Measurements from ENCODE around the gene AGBL4.

The AGBL4 gene

DNA sequence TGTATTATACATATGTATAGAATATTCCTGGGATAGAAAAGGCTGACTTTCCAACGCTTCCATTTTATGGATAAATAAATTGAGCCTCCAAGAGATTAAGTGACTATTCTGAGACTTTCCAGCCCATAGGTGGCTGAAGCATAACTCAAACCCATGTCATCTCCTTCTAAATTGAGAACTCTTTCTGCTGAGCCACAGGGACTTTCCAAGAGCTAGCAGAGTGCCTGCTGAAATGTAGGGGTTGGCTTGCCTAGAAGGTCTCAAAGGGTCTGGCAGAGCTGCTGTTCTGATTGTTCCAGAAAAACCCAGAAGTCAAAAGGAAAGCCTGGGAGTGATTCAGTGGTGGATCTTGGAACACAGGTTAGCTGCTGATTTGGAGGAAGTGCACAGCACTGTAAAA is 1100.6 kb downstream of the AGBL4 start:
- intact Hi-C loops (cut with DNase I; ENCODE audit: low total_unique reads) = no loop called here
- no peak for DNase-seq
- Histone ChIP-seq H3K27me3 (no peaks in the 10 kb centered on the region), H3K9me3 (no peaks in the 10 kb centered on the region), H3K4me1 (no peaks in the 10 kb centered on the region), H3K27ac (no peak overlapping the region), H3K4me3 (no peak overlapping the region), H3K36me3 (no peaks in the 10 kb centered on the region)
- TF ChIP-seq, protein P1, sequence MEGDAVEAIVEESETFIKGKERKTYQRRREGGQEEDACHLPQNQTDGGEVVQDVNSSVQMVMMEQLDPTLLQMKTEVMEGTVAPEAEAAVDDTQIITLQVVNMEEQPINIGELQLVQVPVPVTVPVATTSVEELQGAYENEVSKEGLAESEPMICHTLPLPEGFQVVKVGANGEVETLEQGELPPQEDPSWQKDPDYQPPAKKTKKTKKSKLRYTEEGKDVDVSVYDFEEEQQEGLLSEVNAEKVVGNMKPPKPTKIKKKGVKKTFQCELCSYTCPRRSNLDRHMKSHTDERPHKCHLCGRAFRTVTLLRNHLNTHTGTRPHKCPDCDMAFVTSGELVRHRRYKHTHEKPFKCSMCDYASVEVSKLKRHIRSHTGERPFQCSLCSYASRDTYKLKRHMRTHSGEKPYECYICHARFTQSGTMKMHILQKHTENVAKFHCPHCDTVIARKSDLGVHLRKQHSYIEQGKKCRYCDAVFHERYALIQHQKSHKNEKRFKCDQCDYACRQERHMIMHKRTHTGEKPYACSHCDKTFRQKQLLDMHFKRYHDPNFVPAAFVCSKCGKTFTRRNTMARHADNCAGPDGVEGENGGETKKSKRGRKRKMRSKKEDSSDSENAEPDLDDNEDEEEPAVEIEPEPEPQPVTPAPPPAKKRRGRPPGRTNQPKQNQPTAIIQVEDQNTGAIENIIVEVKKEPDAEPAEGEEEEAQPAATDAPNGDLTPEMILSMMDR (IDR thresholded peaks at IDR 0.05) = no peak

DNA sequence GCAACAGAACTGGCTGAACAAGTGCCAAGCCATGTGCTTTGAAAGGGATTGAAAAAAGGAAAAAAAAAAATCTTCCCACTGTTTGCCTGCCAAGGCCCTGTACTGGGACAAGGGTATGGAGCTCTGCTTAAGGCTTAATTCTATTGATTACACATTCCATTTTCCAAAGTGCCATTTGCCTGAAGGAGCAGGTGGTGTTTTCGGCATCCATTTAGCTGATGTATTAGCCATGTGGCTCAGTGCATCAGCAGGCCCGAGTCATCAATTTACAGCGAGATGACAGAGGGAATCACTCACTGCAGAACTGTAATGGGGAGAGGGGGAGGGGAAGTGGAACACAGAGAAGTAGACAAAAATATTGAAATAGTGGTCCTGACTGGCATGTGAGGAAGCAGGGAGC is 1102.9 kb downstream of the AGBL4 start:
- no peaks in the 10 kb centered on the region for H3K36me3 ChIP-seq
- no peak for DNase-seq
- no peak overlapping the region for H3K4me3 ChIP-seq
- no peaks in the 10 kb centered on the region for H3K9me3 ChIP-seq
- TF ChIP-seq, protein P1 (IDR thresholded peaks at IDR 0.05) = no peak
- no peak overlapping the region for H3K27ac ChIP-seq
- no peaks in the 10 kb centered on the region for H3K27me3 ChIP-seq
- peaks cover 0 to 4% (median 0%) of the 10 kb centered on the region in 4 donors for H3K4me1 ChIP-seq
- intact Hi-C loops (cut with DNase I; ENCODE audit: low total_unique reads) = no loop called here

DNA sequence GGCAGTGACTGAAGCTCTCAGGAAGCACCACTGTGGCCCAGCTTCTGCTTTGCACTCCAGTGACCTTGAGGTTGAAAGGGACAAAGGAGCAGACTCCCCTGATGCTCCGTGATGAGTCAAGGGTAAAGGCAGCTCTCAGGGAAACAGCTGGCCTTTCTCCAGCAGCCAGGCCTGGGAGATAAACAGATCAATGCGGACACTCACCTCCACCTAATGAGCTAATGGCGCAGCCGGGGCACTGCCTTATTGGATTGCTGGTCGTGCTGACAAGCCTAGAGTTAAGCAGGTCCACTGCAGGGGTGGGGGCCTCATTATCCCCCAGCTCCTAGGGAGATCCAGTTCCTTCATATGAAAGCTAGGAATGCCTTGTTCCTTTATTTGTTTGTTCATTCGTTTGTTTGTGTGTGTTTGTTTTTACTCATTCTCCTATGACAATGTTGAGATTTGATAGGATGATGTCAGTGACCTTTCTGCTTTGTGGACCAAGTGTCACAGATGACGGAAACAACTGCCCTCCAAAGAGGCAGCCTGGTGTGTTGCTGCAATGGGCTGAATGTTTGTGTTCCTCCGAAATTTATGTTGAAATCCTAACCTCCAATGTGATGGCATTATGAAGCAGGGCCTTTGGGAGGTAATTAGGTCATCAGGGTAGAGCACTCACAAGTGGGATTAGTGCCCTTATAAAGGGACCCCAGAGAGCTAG is 1105.7 kb downstream of the AGBL4 start:
- Histone ChIP-seq H3K27me3 (no peaks in the 10 kb centered on the region), H3K36me3 (no peaks in the 10 kb centered on the region), H3K9me3 (no peaks in the 10 kb centered on the region), H3K4me3 (no peak overlapping the region), H3K27ac (no peak overlapping the region), H3K4me1 (peaks cover 0 to 5% (median 0%) of the 10 kb centered on the region in 4 donors)
- intact Hi-C loops (cut with DNase I; ENCODE audit: low total_unique reads) = no loop called here
- TF ChIP-seq, protein P1 (IDR thresholded peaks at IDR 0.05) = no peak
- no peak for DNase-seq

DNA sequence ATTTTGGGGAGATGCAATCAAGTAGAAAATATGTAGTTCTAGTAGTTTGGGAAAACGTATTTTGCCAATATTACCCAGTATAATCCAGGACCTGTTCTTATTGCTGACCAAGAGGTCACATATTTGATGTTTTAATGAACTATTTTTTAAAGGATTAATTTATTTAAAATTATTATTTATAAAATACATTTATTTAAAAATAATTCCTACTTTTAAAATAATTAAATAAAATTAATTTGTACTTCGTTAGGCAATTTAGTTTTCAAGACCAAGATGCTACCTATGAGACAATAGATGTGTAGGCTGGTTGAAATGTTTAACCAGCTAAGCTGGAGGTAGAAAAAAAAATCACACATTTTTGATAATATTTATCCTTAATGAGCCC is 1106.7 kb downstream of the AGBL4 start:
- Histone ChIP-seq H3K27me3 (no peaks in the 10 kb centered on the region), H3K27ac (no peak overlapping the region), H3K9me3 (no peaks in the 10 kb centered on the region), H3K36me3 (no peaks in the 10 kb centered on the region), H3K4me3 (no peak overlapping the region), H3K4me1 (peaks cover 0 to 5% (median 0%) of the 10 kb centered on the region in 4 donors)
- TF ChIP-seq, protein P1 (IDR thresholded peaks at IDR 0.05) = no peak
- DNase-seq = no peak
- intact Hi-C loops (cut with DNase I; ENCODE audit: low total_unique reads) = no loop called here

DNA sequence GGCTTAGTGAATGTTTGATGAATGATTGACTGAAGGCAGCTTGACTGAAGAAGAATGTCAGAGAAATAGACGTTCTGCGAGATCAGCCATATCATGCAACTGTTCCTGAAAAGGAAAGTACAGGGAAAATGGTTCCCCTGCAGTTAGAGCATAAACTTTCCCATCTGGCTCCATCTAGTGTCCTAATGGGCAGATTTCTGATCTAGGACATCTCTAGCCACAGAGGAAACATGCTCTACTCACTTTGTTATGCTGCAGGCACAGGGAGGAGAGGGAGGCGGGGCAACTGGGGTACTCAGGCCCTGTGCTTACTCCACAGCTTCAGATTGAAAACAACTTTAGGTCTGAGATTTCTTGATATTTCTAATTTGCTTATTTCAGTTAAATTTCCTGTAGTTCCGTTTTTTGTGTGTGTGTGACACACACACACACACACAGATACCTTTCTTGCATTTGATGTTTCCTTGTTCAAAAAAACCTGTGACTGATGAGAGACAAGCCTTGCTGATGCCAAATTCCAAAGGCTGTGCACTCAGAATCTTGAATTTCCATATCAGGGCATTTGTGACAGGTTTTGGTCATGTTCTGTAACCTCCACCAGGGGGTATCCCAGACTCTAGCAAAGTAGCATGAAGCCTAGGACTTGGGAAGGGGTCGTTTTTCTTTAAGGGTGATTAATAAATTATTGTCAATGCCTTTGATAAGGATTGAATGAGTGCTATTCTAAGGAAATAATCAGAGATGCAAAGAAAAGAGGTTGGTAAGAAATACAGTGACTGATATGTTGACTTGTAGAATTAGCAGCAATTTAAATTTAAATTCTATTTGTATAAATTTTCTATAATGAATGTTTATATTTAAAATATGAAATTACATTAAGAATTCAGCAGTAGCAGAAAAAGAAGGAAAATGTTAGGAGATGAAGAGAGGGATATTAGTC is 1107.4 kb downstream of the AGBL4 start:
- no peaks in the 10 kb centered on the region for H3K36me3 ChIP-seq
- no peak overlapping the region for H3K4me3 ChIP-seq
- peaks cover 0 to 5% (median 0%) of the 10 kb centered on the region in 4 donors for H3K4me1 ChIP-seq
- H3K27me3 ChIP-seq = no peaks in the 10 kb centered on the region
- H3K9me3 ChIP-seq = no peaks in the 10 kb centered on the region
- DNase-seq = no peak
- no peak overlapping the region for H3K27ac ChIP-seq
- TF ChIP-seq, protein P1 (IDR thresholded peaks at IDR 0.05) = peak; percentile 20 to 28
- intact Hi-C loops (cut with DNase I; ENCODE audit: low total_unique reads) = no loop called here
